T-helper 2 cell treated with Interferon-gamma antibody and Interleukin-4, amounts not matched to agents 5 μg/mL and 100 μg/mL, for 36 hours (primary cell): ENCODE results near the gene NUPR1.

Experiments used
- DNase-seq: peaks from one replicate; pipeline ENCODE4 v3.0.0; 2021; ENCODE audit warnings: low spot score
- H3K27ac Mint-ChIP-seq: one replicate; pipeline ENCODE4 v1.8.0; 2021; ENCODE audit warnings: mild to moderate bottlenecking, mixed read lengths
- H3K27me3 Mint-ChIP-seq: one replicate; pipeline ENCODE4 v1.8.0; 2021; ENCODE audit warnings: low read depth, mixed read lengths
- H3K36me3 Mint-ChIP-seq: one replicate; pipeline ENCODE4 v1.8.0; 2021; ENCODE audit warnings: low read depth, mixed read lengths
- H3K4me1 Mint-ChIP-seq: one replicate; pipeline ENCODE4 v1.8.0; 2021; ENCODE audit warnings: low read depth, mixed read lengths
- H3K4me3 Mint-ChIP-seq: one replicate; pipeline ENCODE4 v1.8.0; 2022; ENCODE audit warnings: mild to moderate bottlenecking, moderate library complexity, mixed read lengths
- H3K9me3 Mint-ChIP-seq: one replicate; pipeline ENCODE4 v1.8.0; 2021; ENCODE audit warnings: mixed read lengths

The NUPR1 gene

DNA sequence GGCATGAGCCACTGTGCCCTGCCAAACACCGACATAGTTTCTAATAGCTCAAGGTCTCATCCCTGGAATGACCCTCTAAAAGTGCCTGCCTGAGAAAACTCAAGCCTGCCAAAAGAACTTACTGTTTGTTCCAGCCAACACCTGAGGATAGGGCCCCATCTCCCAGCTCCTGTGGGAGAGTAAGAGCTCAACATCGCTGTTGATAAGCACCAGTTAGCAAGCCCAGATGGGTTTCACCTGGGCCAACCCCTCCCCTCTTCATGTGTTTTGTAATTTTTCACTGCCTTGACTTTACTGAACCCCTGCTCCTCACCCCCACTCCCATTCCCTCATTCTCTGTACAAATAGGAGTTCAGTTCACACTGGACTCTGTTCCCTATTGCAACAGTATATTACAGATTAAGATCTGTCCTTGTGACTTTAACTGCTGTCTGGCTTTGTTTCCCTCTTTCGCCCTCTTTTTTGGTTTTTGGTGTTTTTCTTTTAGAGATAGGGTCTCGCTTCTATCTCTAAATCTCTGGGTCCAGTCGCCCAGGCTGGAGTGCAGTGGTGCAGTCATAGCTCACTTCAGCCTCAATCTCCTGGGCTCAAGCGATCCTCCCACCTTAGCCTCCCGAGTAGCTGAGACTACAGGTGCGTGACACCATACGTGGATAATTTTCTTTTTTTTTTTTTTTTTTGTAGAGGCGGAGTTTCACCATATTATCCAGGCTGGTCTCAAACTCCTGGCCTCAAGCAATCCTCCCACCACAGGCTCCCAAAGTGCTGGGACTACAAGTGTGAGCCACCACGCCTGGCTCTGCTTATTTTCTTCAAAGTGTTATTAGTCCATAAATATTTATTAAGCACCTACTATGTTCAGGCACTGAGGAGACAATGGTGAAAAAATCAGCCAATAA, 12.3 kb downstream of the NUPR1 start:
- H3K27ac Mint-ChIP-seq: no peak overlapping the region

DNA sequence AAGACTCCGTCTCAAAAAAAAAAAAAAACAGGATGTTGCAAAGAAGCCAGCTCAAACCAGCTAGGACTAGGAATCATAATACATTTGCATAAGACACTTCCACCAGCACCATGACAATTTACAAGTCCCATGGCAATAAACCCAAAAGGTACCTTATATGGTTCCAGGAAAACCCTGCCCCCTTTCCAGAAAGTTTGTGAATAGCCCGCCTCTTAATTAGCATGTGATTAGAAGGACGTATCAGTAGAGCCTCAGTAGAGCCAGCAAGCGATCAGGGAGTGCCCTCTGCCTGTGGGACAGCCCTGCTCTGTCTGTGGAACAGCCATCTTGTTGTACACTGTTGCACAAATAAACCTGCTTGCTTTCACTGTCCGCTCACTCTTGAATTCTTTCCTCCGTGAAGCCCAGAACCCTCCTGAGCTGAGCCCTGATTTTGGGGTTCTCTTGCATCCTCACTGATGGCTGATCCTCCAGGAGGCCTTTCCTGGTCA, 14.0 kb downstream of the NUPR1 start:
- Mint-ChIP-seq H3K9me3 (no peaks in the 10 kb centered on the region), H3K27ac (no peak overlapping the region), H3K4me3 (no peak overlapping the region), H3K4me1 (peaks cover 3% of the 10 kb centered on the region), H3K27me3 (peaks cover 6% of the 10 kb centered on the region), H3K36me3 (no peaks in the 10 kb centered on the region)
- DNase-seq: no peak

More for the DNA sequence above, 12.3 kb downstream of the NUPR1 start:
- Mint-ChIP-seq H3K27me3 (peaks cover 4% of the 10 kb centered on the region), H3K4me3 (no peak overlapping the region), H3K4me1 (peaks cover 3% of the 10 kb centered on the region), H3K36me3 (no peaks in the 10 kb centered on the region), H3K9me3 (no peaks in the 10 kb centered on the region)
- DNase-seq: no peak

DNA sequence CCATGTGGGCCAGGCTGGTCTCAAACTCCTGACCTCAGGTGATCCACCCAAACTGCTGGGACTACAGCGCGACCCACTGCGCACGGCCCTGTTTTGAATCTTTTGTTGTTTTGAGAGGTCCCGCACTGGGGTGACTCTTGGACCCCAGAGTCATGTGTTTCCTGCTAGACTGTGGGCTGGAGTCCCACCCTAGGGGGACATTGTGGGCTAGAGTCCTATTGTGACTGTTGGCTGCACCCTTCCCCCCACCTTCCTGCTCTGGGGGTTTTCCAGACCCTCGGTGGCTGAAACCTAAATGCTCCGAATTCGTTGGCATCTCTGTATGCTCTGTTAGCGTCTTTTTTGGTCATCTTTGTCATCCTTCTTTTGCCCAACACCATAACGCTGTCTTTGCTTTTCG, 16.0 kb downstream of the NUPR1 start:
- Mint-ChIP-seq H3K27me3 (peaks cover 6% of the 10 kb centered on the region), H3K4me3 (no peak overlapping the region), H3K36me3 (no peaks in the 10 kb centered on the region), H3K4me1 (peaks cover 3% of the 10 kb centered on the region), H3K27ac (no peak overlapping the region), H3K9me3 (no peaks in the 10 kb centered on the region)
- DNase-seq: no peak

DNA sequence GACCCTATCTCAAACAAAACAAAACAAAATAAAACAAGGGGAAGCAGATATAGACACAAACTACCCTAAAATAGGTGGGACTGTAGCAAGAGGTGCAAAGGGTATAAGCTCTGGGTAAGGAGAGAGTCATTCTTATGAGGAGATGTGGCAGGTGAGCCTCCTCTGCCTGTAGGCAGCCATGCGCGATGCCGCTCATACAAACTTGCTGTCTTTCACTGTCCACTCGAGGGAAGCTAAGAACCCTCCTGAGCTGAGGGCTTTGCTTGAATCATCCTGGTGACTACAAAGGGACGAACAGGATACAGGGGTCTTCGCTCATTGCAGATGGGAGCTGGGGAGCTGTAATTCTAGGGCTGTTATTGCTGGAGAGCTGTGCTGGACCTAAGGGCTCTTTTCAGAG, 17.3 kb downstream of the NUPR1 start:
- Mint-ChIP-seq H3K4me1 (peaks cover 3% of the 10 kb centered on the region), H3K4me3 (no peak overlapping the region), H3K9me3 (no peaks in the 10 kb centered on the region), H3K27ac (no peak overlapping the region), H3K27me3 (peaks cover 4% of the 10 kb centered on the region), H3K36me3 (no peaks in the 10 kb centered on the region)
- DNase-seq: no peak

DNA sequence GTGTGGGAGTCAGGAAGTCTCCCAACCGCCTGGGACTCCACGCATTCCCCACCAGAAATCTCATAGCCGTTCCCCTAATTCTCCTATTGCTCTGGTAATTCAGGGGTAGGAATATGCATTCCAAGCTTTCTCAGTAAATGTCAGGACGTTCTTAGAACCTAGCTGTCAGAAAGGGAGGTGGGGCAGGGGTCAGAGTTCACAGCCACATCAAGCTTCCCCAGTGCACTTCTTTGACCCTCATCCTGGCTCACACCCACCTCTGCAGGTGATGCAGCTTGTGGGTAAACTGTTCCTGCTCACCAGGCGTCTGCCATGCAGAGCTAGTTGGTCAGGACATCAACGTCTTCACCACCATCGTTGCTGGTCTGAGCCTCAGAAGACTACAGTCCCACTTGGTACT, 18.1 kb downstream of the NUPR1 start:
- Mint-ChIP-seq H3K36me3 (no peaks in the 10 kb centered on the region), H3K27ac (no peak overlapping the region), H3K4me3 (no peak overlapping the region), H3K9me3 (no peaks in the 10 kb centered on the region), H3K27me3 (peaks cover 3% of the 10 kb centered on the region), H3K4me1 (peaks cover 3% of the 10 kb centered on the region)
- no peak for DNase-seq

DNA sequence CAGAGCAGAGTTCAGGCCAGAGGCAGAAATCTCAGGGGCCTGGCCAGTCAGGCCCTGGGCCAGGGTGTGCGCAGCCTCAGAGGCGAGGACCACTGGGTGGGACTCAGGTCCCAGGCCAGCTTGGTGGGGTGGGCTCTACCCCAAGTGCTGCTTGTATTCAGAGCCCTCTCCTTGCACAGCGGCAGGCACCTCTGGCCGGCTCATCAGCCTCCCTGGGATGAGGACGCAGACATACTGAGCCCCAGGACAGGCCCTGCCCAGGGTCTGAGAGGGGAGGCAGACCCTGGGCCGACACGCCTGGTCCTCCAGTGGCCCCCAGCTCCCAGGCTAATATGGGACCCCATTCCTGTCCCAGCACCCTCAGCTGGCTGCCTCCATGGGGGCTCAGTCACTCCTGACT, 24.5 kb downstream of the NUPR1 start:
- H3K9me3 Mint-ChIP-seq: no peaks in the 10 kb centered on the region
- no peak overlapping the region for H3K27ac Mint-ChIP-seq
- H3K27me3 Mint-ChIP-seq: no peaks in the 10 kb centered on the region
- no peak for DNase-seq
- H3K36me3 Mint-ChIP-seq: no peaks in the 10 kb centered on the region
- H3K4me1 Mint-ChIP-seq: peaks cover 3% of the 10 kb centered on the region
- H3K4me3 Mint-ChIP-seq: no peak overlapping the region

DNA sequence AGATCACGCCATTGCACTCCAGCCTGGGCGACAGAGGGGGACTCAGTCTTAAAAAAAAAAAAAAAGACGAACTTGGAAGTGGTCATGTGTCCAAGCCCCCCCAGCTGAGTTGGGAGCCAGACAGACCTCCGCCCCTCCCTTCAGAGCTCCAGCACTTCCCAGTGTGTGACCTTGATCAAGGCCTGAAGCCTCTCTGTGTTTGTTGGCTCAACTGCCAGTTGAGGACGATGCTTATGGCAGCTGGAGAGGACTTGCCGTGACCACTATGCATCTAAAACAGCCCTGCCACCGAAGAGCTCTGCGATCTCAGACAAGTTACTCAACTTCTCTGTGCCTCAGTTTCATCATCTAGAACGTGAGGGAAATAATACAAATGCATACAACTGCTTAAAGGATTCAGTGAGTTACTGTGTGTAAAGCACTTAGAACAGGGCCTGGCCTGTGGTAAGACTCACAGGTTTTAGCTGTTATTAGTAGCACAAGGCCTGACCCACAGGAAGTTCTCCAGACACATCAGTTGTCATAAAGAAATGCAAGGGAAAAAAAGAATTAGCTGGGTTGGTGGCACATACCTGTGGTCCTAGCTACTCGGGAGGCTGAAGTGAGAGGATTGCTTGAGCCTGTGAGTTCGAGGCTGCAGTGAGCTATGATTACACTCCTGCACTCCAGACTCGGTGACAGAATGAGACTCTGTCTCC, 25.1 kb downstream of the NUPR1 start:
- Mint-ChIP-seq H3K4me3 (no peak overlapping the region), H3K36me3 (no peaks in the 10 kb centered on the region), H3K27me3 (no peaks in the 10 kb centered on the region), H3K4me1 (peaks cover 3% of the 10 kb centered on the region), H3K27ac (no peak overlapping the region), H3K9me3 (no peaks in the 10 kb centered on the region)
- no peak for DNase-seq

DNA sequence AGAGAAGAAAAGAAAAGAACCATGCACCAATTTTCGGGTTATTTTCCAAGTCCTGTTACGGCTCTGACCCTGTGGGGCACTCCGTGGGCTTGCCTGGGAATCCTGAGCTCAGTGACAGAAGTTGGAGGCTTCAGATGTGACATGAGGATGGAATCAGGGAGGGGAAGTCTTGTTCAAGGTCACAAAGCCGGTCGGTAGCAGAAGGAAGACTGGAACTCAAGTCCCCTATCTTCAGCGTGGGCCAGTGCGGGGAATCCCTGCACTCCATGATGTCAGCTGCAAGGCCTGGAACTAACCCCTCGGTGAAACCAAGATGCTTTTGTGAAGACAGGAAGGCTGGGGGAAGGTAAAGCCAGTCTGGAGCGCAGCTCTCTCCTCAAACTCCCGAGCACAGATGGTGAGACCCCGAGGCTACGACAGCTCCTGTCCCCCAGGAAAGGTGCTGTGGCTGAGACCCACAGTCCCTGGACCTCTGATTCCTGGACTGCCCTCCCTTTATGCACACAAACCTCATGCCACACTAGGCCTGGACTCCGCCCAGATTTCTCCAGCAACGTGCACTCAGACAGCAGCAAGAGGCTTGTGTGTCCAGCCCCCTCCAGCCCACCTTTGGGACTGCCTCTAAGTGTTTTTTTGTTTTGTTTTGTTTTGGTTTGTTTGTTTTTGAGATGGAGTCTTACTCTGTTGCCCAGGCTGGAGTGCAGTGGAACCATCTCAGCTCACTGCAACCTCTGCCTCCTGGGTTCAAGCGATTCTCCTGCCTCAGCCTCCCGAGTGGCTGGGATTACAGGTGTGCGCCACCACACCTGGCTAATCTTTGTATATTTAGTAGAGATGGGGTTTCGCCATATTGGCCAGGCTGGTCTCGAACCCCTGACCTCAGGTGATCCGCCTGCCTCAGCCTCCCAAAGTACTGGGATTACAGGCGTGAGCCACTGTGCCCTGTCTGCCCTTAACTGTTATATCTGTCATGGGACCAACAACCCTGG, 26.7 kb downstream of the NUPR1 start:
- H3K9me3 Mint-ChIP-seq: no peaks in the 10 kb centered on the region
- no peaks in the 10 kb centered on the region for H3K27me3 Mint-ChIP-seq
- H3K36me3 Mint-ChIP-seq: no peaks in the 10 kb centered on the region
- DNase-seq: no peak
- no peak overlapping the region for H3K27ac Mint-ChIP-seq
- H3K4me3 Mint-ChIP-seq: no peak overlapping the region
- peaks cover 13% of the 10 kb centered on the region for H3K4me1 Mint-ChIP-seq

DNA sequence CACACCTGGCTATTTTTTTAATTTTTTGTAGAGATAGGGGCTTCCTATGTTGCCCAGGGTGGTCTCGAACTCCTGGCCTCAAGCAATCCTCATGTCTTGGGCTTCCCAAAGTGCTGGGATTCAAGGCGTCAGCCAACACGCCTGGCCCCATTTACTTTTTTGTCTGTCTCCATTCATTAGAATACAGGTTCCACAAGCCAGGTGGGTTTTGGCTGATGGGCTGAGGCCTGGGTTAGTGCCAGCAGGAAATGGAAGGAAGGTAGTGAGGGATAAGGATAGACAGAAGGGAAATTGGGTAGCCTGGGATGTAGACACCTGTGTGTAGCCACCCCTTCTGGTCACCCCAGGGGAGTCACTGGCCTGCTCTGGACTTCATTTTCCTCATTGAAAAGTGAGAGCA, 27.7 kb downstream of the NUPR1 start:
- Mint-ChIP-seq H3K27ac (no peak overlapping the region), H3K9me3 (no peaks in the 10 kb centered on the region), H3K36me3 (no peaks in the 10 kb centered on the region), H3K4me3 (no peak overlapping the region), H3K27me3 (peaks cover 2% of the 10 kb centered on the region), H3K4me1 (peaks cover 15% of the 10 kb centered on the region)
- DNase-seq: no peak

DNA sequence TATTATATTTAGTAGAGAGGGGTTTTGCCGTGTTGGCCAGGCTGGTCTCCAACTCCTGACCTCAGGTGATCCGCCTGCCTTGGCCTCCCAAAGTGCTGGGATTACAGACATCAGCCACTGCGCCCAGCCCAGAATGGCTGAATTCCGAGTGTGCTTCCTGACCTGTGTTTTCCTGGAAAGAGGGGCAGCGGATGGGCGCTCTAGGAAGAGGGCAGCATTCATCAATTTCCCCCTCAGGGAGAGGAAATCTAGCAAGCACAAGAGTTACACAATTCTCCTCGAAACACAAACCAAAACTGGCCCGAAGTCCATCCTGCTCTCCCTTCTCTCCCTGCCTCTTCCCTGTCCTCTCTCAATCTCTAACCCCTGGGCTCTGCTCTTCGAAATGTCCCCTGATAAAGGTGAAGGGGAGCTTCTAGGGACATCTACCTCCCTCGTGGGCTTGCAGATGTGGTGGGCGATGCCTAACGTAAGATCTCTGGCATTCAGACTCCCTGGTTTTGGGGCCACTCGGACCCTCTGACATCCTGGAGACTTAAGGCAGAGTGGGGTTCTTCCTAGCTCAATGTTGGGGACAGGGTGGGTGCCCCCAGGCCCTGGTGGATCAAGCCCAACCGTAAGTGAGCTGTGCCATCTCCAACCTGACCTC, 33.2 kb downstream of the NUPR1 start:
- H3K9me3 Mint-ChIP-seq: no peaks in the 10 kb centered on the region

DNA sequence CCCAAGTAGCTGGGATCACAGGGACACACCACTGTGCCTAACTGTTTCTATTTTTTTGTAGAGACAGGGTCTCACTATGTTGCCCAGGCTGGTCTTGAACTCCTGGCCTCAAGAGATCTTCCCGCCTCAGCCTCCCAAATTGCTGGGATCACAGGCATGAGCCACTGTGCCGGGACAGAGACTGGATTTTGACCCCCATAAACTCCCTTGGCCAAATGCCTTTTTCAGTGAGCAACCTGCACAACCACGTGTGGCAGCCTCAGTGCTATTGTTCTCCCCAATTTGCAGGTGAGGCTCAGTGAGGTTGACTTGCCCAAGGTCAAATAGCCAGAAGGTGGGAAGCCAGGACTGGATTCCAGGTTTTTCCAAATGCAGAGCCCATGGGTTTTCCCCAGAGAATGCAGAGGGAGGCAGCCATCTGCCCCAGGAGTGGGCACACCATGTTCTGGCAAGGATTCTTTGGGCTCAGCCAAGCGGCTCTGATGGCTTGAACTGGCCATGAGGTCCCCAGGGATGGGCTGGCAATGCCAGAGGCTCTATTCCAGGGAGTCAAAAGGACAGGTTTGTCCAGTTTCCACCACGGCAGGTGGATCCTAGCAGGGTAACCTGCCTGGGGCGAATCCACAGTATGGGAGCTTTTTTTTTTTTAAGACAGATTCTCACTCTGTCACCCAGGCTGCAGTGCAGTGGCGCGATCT, 33.9 kb downstream of the NUPR1 start:
- DNase-seq: no peak
- peaks cover 3% of the 10 kb centered on the region for H3K36me3 Mint-ChIP-seq
- no peak overlapping the region for H3K27ac Mint-ChIP-seq
- H3K4me1 Mint-ChIP-seq: peaks cover 15% of the 10 kb centered on the region
- peaks cover 4% of the 10 kb centered on the region for H3K27me3 Mint-ChIP-seq
- H3K4me3 Mint-ChIP-seq: no peak overlapping the region
- H3K9me3 Mint-ChIP-seq: no peaks in the 10 kb centered on the region

More for the DNA sequence above, 33.2 kb downstream of the NUPR1 start:
- Mint-ChIP-seq H3K4me1 (peaks cover 13% of the 10 kb centered on the region), H3K27me3 (peaks cover 4% of the 10 kb centered on the region), H3K4me3 (no peak overlapping the region), H3K27ac (no peak overlapping the region), H3K36me3 (no peaks in the 10 kb centered on the region)
- DNase-seq: no peak

DNA sequence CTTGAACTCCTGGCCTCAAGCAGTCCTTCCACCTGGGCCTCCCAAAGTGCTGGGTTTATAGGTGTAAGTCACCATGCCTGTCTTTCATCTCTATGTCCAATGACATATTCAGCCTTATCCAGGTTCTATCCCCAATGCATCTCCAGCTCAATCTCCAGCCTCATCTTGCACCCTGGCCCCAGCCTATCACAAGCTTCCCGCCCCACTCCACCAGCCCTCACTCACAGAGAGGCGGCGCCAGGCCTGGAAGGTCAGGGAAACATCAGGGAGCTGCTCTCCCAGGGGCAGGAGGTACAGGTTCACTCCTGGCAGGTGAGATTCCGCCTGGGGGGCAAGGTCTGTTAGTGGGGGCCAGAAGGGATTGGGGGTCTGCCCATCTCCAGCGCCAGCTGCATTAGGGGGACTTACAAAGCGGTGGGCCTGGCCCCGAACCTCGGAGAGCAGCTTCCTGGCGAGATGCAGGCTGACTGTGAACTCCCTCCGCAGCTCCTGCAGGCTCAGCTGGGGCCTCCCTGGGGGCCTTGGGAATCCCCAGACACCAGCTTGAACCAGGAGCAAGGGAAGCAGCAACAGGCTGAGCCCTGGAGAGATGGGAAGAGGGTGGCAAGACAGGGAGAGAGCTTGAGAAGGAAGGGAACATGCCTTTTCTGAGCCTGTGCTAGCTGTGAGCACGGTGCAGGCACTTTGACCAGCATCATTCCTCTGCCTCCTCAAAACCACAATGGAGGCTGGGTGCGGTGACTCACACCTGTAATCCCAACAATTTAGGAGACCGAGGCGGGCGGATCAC, 35.1 kb downstream of the NUPR1 start:
- Mint-ChIP-seq H3K9me3 (no peaks in the 10 kb centered on the region), H3K27ac (no peak overlapping the region), H3K4me1 (peaks cover 15% of the 10 kb centered on the region), H3K4me3 (no peak overlapping the region), H3K36me3 (peaks cover 5% of the 10 kb centered on the region), H3K27me3 (peaks cover 4% of the 10 kb centered on the region)
- DNase-seq: no peak
